Retinal pigment epithelial cell (primary cell): ENCODE measurements around the gene CENPN.

Experiments
- DNase-seq: peaks from one replicate; pipeline ENCODE4 v3.0.0-alpha.2; 2010; ENCODE audit warnings: low read depth
- H3K4me3 ChIP-seq: 2 replicates; pipeline ENCODE4 v1.5.1; 2011; ENCODE audit warnings: mild to moderate bottlenecking, low read length, control low read depth, moderate library complexity
- CTCF ChIP-seq: conservative IDR thresholded peaks from 2 replicates; pipeline ENCODE4 v1.5.1; 2011; ENCODE audit warnings: low read depth, low read length, control low read depth, inconsistent platforms

Gene CENPN

GRCh38 chr16:80982646-80983045 lies 24.4 kb upstream of the CENPN start:
- TF ChIP-seq CTCF, result no peak
- no peak overlapping the region for H3K4me3 ChIP-seq
- DNase-seq, result no peak

GRCh38 chr16:80984124-80984892 lies 22.7 kb upstream of the CENPN start:
- TF ChIP-seq CTCF, result no peak
- DNase-seq, result no peak
- H3K4me3 ChIP-seq, result no peak overlapping the region

GRCh38 chr16:80985611-80986010 lies 21.4 kb upstream of the CENPN start:
- DNase-seq, result no peak
- no peak overlapping the region for H3K4me3 ChIP-seq
- TF ChIP-seq CTCF, result no peak

GRCh38 chr16:80986557-80986956 lies 20.5 kb upstream of the CENPN start:
- H3K4me3 ChIP-seq, result no peak overlapping the region
- TF ChIP-seq CTCF, result no peak
- no peak for DNase-seq

- TF ChIP-seq CTCF, result no peak
Measured at GRCh38 chr16:80988756-80989155, 18.3 kb upstream of the CENPN start.

GRCh38 chr16:80989801-80990200 lies 17.2 kb upstream of the CENPN start:
- TF ChIP-seq CTCF, result no peak
- DNase-seq, result no peak

More at GRCh38 chr16:80988756-80989155, 18.3 kb upstream of the CENPN start:
- no peak for DNase-seq
- H3K4me3 ChIP-seq, result no peak overlapping the region

GRCh38 chr16:80990577-80990976 lies 16.4 kb upstream of the CENPN start:
- H3K4me3 ChIP-seq, result no peak overlapping the region
- DNase-seq, result no peak
- TF ChIP-seq CTCF, result no peak

More at GRCh38 chr16:80989801-80990200, 17.2 kb upstream of the CENPN start:
- H3K4me3 ChIP-seq, result no peak overlapping the region
